K562 (cell line): ENCODE results near the gene PFKP.

Experiments used
- RCOR1 ChIP-seq, 2 experiments: IDR thresholded peaks; 2 replicates each; pipeline ENCODE4 v1.6.1; 2012; ENCODE audit warnings: low read depth in 2 of 2, low read length in 2 of 2, borderline replicate concordance in 1 of 2, improper control_type of control experiment in 1 of 2
- SREBF1 ChIP-seq: fragments of 150-350 bp; IDR thresholded peaks from 2 replicates; pipeline ENCODE4 v1.6.1; 2014; ENCODE audit warnings: antibody characterized with exemption, low read depth, low read length, borderline replicate concordance
- STAG1 ChIP-seq: sonication (generic); formaldehyde crosslinking; IDR thresholded peaks from 2 replicates; pipeline ENCODE4 v1.5.0; 2020; ENCODE audit warnings: missing genetic modification reagents, borderline replicate concordance
- XRCC5 ChIP-seq: fragments of 200-400 bp; formaldehyde crosslinking; IDR thresholded peaks from 2 replicates; pipeline ENCODE4 v1.6.1; 2017; ENCODE audit warnings: low read depth, mild to moderate bottlenecking, low read length
- ZNF263 ChIP-seq: sonication (generic); formaldehyde crosslinking; IDR thresholded peaks from 2 replicates; pipeline ENCODE4 v1.8.0; 2022; ENCODE audit warnings: mild to moderate bottlenecking, missing genetic modification reagents, borderline replicate concordance

DNA sequence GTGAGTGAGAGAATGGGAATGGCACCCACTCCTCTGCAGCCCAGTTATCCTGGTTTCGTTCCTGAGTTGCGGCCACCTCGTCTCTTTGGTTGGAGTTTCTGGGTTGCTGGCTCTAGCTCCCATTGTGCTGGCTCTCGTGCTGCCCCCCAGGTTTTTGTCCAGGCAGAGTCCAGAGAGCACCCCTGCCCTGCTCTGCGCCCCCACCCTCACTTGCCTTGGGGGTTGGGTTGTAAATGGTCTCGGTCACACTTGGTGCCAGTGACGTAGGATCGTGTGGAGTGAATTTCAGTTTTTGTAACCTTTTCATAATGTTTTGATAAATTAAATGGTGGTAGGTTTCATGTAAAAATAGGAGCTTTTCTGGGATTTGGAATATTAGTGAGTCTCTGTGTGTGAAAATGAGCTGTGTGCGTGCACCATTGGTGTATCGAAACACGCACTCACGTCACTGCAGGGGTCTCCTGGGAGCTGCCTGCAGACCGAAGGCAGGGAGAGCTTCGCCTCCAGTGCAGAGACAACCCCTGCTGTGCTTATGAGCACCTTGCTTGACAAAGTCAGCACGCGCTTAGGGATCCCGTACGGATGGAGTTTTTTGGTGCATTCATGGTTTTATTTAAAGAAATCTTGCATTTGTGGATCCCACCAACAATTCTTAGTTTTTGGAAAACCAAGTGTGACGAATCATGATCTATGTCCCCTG, 32.9 kb downstream of the PFKP start:
- TF ChIP-seq ZNF263 (CRISPR knock-in tag) (no peak), SREBF1 (no peak), STAG1 (CRISPR knock-in tag) (no peak), XRCC5 (no peak), RCOR1 (IDR thresholded peaks at IDR 0.05; ENCODE audit: borderline replicate concordance in 1 of 2, low read depth in 2 of 2, low read length in 2 of 2) (no peak)
